Stimulated activated CD4-positive, alpha-beta T cell treated with anti-CD3 and anti-CD28 coated beads, TNF-alpha, amount 100 ng/mL, for 1 hour (primary cell): ENCODE data around the gene SETBP1.

Experiments used
- DNase-seq, 3 donors: peaks; one replicate each; pipeline ENCODE4 v3.0.0-alpha.2; 2020; ENCODE audit warnings: low read depth in 3 of 3, low spot score in 1 of 3

Gene SETBP1

GRCh38 chr18:44680273-44681075 is at the start of gene SETBP1:
SETBP1 (plus strand) TSS chr18:44680888; CDS start chr18:44701347, 20,459 bp downstream.
- peak in 1 of 3 donors; percentile 8 for DNase-seq

GRCh38 chr18:44632469-44633145 is 48.1 kb upstream of the SETBP1 start:
- DNase-seq, result no peak

GRCh38 chr18:44635546-44635945 is 45.1 kb upstream of the SETBP1 start:
- DNase-seq, result no peak

- DNase-seq, result no peak
These were observed 44.4 kb upstream of the SETBP1 start for GRCh38 chr18:44636241-44636640.

DNA sequence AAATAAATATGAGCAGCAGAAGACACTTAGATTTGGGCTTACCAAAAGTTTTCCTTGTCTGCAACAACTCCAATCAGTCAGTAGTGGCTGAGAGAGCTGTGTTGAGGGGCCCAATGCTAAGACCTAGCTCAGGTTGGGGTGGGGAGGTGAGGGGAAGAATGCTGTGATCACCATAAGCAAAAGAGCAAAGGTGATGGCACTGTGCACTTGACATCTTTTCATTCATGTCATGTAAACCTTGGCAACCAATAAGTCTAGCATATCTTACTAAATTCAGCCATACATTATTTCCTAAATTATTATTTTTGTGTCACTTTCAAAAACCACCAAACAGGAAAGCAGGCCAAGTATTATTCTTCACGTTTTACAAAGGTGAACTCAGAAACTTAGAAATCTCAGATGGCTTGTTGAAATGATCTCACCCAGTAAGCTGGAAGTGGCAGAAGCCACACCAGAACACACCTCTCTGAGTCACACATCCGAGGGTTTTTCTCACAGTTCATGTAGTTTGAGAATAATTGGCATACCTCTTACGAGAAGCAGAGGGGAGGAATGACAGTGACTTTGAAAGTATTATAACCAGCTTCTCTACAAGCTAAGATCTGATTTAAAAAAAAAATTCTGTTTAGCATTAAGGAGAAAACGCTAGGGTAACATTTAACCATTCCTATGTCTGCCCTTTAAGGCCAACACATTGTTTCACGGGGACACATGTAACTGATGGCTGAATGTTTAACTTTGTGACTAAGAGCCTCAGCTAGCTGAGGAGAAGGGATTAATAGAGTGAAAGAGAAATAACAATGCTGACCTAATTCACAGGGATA is 43.3 kb upstream of the SETBP1 start:
- DNase-seq, result no peak

GRCh38 chr18:44638034-44638540 is 42.6 kb upstream of the SETBP1 start:
- DNase-seq, result no peak

DNA sequence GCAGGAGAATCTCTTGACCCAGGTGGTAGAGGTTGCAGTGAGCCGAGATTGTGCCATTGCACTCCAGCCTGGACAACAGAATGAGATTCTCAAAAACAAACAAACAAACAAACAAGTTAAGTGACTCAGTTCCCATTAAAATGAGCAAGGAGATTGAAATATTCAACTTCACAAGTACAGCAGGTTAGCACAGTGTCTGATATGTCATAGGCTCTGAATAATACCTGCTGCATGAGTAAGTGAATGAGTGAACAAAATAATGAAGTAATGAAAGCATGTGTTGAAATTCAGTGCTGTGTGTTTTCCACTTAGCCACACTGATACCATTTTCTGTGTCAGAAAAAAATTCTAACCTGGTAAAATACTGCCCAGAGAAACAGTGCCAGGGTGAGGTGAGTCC is 41.9 kb upstream of the SETBP1 start:
- no peak for DNase-seq

- DNase-seq, result no peak
These were observed 37.7 kb upstream of the SETBP1 start for GRCh38 chr18:44643004-44643403.

GRCh38 chr18:44651478-44651877 is 29.2 kb upstream of the SETBP1 start:
- no peak for DNase-seq

GRCh38 chr18:44651918-44652572 is 28.6 kb upstream of the SETBP1 start:
- no peak for DNase-seq

- DNase-seq, result no peak
These were observed 28.0 kb upstream of the SETBP1 start for GRCh38 chr18:44652722-44653121.

- DNase-seq, result no peak
These were observed 26.1 kb upstream of the SETBP1 start for GRCh38 chr18:44654573-44654972.

GRCh38 chr18:44655435-44655834 is 25.3 kb upstream of the SETBP1 start:
- DNase-seq, result no peak

- no peak for DNase-seq
These were observed 20.9 kb upstream of the SETBP1 start for GRCh38 chr18:44659771-44660170.

DNA sequence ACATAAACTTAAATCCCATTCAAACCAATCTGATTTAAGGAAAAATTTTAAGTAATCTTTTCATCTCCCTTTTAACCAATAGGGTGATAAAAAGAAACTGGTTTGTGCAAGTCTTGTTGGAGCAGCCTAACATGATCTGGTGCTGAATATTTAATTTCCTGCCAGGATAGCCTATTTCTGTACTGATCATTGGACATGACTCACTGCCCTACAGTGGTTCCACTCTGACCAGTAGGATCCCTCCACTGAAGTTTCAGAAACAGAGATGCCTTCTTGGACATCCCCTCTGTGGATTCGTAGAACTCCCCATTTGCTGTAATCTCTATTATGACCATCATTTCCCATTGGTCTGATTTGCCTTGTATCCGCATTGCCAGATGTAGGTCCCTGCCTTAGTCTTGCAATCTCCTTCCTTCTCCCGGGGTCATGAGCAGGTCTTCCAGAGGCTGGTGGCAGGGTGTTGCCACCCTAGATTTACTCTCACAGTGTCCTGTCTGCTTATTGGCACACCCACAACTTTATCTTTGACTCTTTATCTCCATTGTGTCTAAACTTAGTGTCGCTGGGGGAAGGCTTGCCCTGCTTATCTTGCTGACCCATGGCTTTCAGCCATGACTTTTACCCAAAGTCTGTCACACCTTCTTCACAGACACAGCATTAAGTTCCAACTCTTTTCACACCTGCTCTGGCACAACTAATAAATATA is 12.3 kb upstream of the SETBP1 start:
- DNase-seq, result no peak

DNA sequence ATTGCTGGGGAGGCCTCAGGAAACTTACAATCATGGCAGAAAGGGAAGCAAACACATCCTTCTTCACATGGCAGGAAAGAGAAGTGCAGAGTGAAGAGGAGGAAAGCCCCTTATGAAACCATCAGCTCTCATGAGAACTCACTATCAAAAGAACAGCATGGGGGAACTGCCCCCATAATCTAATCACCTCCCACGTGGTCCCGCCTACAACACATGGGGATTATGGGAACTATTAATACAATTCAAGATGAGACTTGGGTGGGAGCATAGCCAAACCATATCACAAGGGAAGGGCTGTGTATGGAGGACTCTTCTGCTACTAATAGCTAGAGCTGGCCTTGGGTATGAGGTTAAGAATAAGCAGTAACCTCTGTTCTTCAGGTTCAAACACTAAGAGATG is 8.8 kb upstream of the SETBP1 start:
- DNase-seq, result no peak

DNA sequence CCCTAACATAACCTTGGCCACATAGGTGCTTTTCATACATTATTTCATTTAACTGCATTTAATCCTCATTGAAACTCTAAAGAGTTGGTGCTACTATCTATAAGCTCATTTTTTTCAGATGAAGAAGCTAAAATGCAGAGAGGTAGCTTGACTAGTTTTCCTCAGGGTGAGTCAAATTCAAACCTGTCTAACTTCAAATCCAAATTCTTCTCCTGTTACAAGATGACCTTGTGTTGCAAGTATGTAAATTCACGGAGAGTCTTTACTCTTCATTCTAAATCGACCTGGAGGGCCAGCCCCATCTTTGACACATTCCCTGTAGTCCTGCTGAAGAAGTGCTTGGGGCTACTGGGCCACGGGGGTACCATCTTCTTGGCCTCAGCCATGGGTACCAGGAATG is 8.2 kb upstream of the SETBP1 start:
- no peak for DNase-seq

GRCh38 chr18:44673256-44673880 is 7.3 kb upstream of the SETBP1 start:
- no peak for DNase-seq

- DNase-seq, result no peak
These were observed 2.8 kb upstream of the SETBP1 start for GRCh38 chr18:44677933-44678332.

- DNase-seq, result no peak
These were observed 2.0 kb upstream of the SETBP1 start for GRCh38 chr18:44678725-44679055.
